Nephron progenitor cell (in vitro differentiated cells): ENCODE results near the gene MYH14.

Source experiments
- DNase-seq: peaks from one replicate; pipeline ENCODE4 v3.0.0; 2021
- H3K27ac Mint-ChIP-seq: 2 replicates; pipeline ENCODE4 v1.8.0; 2021; ENCODE audit warnings: mild to moderate bottlenecking, moderate library complexity, mixed read lengths
- H3K27me3 Mint-ChIP-seq: 2 replicates; pipeline ENCODE4 v1.8.0; 2021; ENCODE audit warnings: mild to moderate bottlenecking, low read depth, mixed read lengths; ENCODE audit not compliant: poor library complexity
- H3K36me3 Mint-ChIP-seq: 2 replicates; pipeline ENCODE4 v1.8.0; 2021; ENCODE audit warnings: low read depth, mixed read lengths
- H3K4me1 Mint-ChIP-seq: 2 replicates; pipeline ENCODE4 v1.8.0; 2021; ENCODE audit warnings: mixed read lengths
- H3K4me3 Mint-ChIP-seq: 2 replicates; pipeline ENCODE4 v1.8.0; 2021; ENCODE audit warnings: mild to moderate bottlenecking, moderate library complexity, mixed read lengths
- H3K9me3 Mint-ChIP-seq: 2 replicates; pipeline ENCODE4 v1.8.0; 2021; ENCODE audit warnings: mild to moderate bottlenecking, moderate library complexity, mixed read lengths
- TF ChIP-seq, protein P1 (sequence below): fragments of 200-600 bp; sonication (generic); IDR thresholded peaks from 2 replicates; pipeline ENCODE4 v1.5.0; 2021; ENCODE audit warnings: antibody characterized with exemption

MYH14 gene

DNA sequence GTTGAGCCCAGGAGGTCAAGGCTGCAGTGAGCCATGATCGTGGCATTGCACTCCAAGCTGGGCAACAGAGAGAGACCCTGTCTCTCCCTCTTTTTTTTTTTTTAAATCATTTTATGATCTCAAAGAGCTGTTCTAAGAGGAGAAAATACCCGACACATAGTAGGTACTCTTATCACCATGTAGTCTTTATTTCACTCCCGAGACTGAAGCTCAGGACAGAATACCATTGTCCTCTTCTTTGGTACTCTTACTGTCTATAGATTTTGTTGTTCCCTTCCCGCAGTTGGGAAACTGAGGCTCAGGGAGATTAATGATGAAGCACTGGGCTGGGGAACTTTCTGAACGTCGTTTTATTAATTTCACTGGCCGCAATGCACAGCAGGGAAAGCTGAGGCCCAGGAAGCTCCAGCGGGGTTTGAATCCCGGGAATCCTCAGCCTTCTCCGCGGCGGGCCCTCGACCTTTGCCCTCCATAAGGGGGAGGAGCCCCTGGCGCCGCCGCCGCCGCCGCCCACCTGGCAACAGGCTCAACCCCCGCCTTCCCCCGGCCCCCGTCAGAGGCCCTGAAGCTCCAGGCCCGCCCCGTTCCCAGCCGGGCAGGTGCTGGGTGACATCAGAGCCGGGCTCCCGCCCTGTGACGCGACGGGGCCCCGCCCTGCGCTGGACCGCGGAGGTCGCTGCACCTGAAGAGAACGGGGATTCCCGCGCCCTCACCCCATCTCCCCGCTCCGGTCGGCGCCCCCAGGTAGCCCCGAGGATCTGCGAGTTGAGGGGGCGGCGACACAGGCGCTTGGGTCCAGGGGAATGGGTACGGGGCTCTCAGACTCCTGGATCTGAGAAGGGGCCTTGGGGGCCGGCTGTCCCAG lies 1.6 kb downstream of the MYH14 start:
- Mint-ChIP-seq H3K4me3 (peak overlapping the region; percentile 69), H3K27ac (no peak overlapping the region), H3K27me3 (peaks cover 71% of the 10 kb centered on the region), H3K36me3 (no peaks in the 10 kb centered on the region), H3K4me1 (peaks cover 3% of the 10 kb centered on the region), H3K9me3 (peaks cover 2% of the 10 kb centered on the region)
- TF ChIP-seq, protein P1, sequence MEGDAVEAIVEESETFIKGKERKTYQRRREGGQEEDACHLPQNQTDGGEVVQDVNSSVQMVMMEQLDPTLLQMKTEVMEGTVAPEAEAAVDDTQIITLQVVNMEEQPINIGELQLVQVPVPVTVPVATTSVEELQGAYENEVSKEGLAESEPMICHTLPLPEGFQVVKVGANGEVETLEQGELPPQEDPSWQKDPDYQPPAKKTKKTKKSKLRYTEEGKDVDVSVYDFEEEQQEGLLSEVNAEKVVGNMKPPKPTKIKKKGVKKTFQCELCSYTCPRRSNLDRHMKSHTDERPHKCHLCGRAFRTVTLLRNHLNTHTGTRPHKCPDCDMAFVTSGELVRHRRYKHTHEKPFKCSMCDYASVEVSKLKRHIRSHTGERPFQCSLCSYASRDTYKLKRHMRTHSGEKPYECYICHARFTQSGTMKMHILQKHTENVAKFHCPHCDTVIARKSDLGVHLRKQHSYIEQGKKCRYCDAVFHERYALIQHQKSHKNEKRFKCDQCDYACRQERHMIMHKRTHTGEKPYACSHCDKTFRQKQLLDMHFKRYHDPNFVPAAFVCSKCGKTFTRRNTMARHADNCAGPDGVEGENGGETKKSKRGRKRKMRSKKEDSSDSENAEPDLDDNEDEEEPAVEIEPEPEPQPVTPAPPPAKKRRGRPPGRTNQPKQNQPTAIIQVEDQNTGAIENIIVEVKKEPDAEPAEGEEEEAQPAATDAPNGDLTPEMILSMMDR: no peak
- DNase-seq: peak; percentile 84

DNA sequence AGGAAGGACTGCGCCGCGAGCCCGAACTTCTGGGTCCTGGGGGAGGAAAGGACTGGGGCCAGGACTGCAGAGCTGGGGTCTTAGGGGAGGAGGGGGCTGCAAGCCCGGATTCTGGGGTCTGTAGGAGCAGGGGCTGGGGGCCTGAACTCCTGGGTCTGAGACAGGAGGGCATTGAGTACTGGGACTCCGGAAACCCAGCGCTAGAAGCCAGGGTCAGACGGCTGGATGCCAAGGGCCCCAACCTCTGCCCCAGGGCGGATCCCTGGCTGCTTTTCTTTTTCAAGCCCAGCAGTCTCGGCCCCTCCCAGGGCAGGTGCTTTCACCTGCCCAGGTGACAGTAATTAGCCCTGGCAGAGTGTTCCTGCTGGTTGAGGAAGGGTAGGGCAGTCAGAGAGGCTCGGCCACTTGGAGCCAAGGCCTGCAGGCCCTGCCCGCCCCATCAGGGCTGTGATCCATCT lies 2.3 kb downstream of the MYH14 start:
- H3K4me1 Mint-ChIP-seq: peaks cover 3% of the 10 kb centered on the region
- H3K27me3 Mint-ChIP-seq: peaks cover 64% of the 10 kb centered on the region
- H3K36me3 Mint-ChIP-seq: no peaks in the 10 kb centered on the region
- peaks cover 4% of the 10 kb centered on the region for H3K9me3 Mint-ChIP-seq
- H3K27ac Mint-ChIP-seq: no peak overlapping the region
- TF ChIP-seq, protein P1: no peak
- no peak overlapping the region for H3K4me3 Mint-ChIP-seq
- DNase-seq: no peak

DNA sequence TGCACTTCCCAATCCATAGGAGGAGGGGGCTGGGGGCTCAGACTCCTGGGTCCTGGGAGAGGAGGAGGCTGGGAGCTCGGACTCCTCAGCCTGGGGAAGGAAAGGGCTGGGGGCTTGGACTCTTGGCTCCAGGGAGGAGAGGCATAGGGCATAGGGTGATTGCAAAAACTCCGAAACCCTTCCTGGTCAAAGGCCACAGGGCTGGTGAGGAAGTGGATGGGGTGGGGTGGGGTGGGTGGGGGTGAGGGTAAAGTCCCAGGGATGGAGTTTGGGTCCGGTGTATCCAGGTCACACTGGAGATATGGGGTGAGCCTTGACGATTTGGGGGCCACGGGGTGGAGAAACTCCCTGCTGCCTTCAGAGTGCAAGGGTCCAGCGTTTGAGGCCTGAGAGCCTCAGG lies 2.8 kb downstream of the MYH14 start:
- TF ChIP-seq, protein P1: no peak
- H3K4me1 Mint-ChIP-seq: peaks cover 3% of the 10 kb centered on the region
- no peak overlapping the region for H3K27ac Mint-ChIP-seq
- no peaks in the 10 kb centered on the region for H3K36me3 Mint-ChIP-seq
- no peak for DNase-seq
- peaks cover 59% of the 10 kb centered on the region for H3K27me3 Mint-ChIP-seq
- peaks cover 6% of the 10 kb centered on the region for H3K9me3 Mint-ChIP-seq
- H3K4me3 Mint-ChIP-seq: no peak overlapping the region

DNA sequence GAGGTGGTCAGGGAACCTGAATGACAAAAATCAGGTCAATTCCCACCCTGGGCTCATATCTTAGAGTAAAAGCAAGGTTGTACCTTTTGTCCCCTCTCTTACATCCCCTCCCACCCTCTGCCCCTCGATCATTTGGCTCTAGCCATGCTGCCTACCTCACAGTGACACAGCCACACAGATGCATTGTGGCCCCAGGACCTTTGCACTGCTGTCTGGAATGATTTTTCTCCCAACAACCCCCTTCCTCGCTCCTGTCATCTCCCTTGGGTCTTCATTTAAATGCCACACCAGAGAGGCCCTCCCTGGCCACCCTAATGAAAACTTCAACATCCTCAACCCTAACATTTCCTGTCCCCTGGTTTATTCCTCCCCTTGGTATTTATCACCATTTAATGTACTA lies 4.3 kb downstream of the MYH14 start:
- H3K4me1 Mint-ChIP-seq: peaks cover 3% of the 10 kb centered on the region
- H3K9me3 Mint-ChIP-seq: peaks cover 21% of the 10 kb centered on the region
- peaks cover 7% of the 10 kb centered on the region for H3K36me3 Mint-ChIP-seq
- no peak overlapping the region for H3K4me3 Mint-ChIP-seq
- no peak overlapping the region for H3K27ac Mint-ChIP-seq
- peaks cover 48% of the 10 kb centered on the region for H3K27me3 Mint-ChIP-seq
- DNase-seq: no peak
- TF ChIP-seq, protein P1: no peak

DNA sequence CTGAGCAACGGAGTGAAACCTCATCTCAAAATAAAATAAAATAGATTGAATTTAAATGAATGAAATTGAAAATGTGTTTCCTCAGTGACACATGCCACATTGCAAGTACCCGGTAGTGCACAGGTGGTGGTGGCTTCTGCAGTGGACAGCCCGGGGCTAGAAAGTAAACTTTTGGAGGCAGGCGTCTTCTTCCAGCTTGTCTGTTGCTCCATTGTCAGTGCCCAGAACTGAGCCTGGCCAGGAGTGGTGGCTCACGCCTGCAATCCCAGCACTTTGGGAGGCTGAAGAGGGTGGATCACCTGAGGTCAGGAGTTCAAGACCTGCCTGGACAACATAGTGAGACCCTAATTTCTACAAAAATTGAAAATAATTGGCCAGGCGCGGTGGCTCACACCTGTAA lies 5.7 kb downstream of the MYH14 start:
- TF ChIP-seq, protein P1: no peak
- peaks cover 37% of the 10 kb centered on the region for H3K27me3 Mint-ChIP-seq
- H3K27ac Mint-ChIP-seq: no peak overlapping the region
- DNase-seq: no peak
- peaks cover 23% of the 10 kb centered on the region for H3K9me3 Mint-ChIP-seq
- H3K4me3 Mint-ChIP-seq: no peak overlapping the region
- peaks cover 7% of the 10 kb centered on the region for H3K36me3 Mint-ChIP-seq
- H3K4me1 Mint-ChIP-seq: peaks cover 3% of the 10 kb centered on the region

DNA sequence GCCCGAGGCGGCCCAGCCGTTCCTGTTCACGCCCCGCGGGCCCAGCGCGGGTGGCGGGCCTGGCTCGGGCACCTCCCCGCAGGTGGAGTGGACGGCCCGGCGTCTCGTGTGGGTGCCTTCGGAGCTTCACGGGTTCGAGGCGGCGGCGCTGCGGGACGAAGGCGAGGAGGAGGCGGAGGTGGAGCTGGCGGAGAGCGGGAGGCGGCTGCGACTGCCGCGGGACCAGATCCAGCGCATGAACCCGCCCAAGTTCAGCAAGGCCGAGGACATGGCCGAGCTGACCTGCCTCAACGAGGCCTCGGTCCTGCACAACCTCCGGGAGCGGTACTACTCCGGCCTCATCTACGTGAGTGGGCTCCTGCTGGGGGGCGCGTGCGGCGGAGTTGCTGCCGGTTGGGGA lies 7.0 kb downstream of the MYH14 start:
- H3K27ac Mint-ChIP-seq: no peak overlapping the region
- H3K36me3 Mint-ChIP-seq: peaks cover 7% of the 10 kb centered on the region
- no peak for DNase-seq
- TF ChIP-seq, protein P1: no peak
- peaks cover 25% of the 10 kb centered on the region for H3K27me3 Mint-ChIP-seq
- H3K4me1 Mint-ChIP-seq: no peaks in the 10 kb centered on the region
- peaks cover 23% of the 10 kb centered on the region for H3K9me3 Mint-ChIP-seq
- no peak overlapping the region for H3K4me3 Mint-ChIP-seq
